Gastroesophageal sphincter (tissue), 4 donors: ENCODE data around the gene LAMTOR5. TPM values are rescaled to one million over a fixed set of nuclear protein-coding genes. Genes with fewer than 3 reads are reported as not detected.

Source experiments
- ATAC-seq: fragments of 150-250 bp; one replicate; pipeline ENCODE4 v1.9.1; 2016; ENCODE audit warnings: mild to moderate bottlenecking, moderate library complexity
- H3K27ac ChIP-seq, 4 donors: fragments of 200-600 bp; sonication (generic) in 3 of 4; 1 replicate in 3 of 4; 2 replicates in 1 of 4; pipeline ENCODE4 v1.5.1; 2016 to 2019
- H3K27me3 ChIP-seq: fragments of 200-600 bp; sonication (generic); one replicate; pipeline ENCODE4 v1.5.1; 2019
- H3K36me3 ChIP-seq, 2 donors: fragments of 200-600 bp; sonication (generic); one replicate each; pipeline ENCODE4 v1.5.1; 2019; ENCODE audit warnings: control low read depth in 1 of 2
- H3K4me1 ChIP-seq, 3 donors: fragments of 200-600 bp; sonication (generic); 1 replicate in 2 of 3; 2 replicates in 1 of 3; pipeline ENCODE4 v1.5.1; 2016 to 2019; ENCODE audit warnings: control low read depth in 2 of 3
- H3K4me3 ChIP-seq, 2 donors: fragments of 200-600 bp; sonication (generic); one replicate each; pipeline ENCODE4 v1.5.1; 2019; ENCODE audit warnings: mild to moderate bottlenecking in 1 of 2, moderate library complexity in 1 of 2
- H3K9me3 ChIP-seq, 3 donors: fragments of 200-600 bp; sonication (generic); one replicate each; pipeline ENCODE4 v1.5.1; 2017 to 2019; ENCODE audit warnings: control low read depth in 2 of 3
- EP300 ChIP-seq: sonication (generic); formaldehyde crosslinking; IDR thresholded peaks from one replicate; pipeline ENCODE4 v1.6.1; 2017; ENCODE audit warnings: antibody characterized with exemption, mild to moderate bottlenecking
- POLR2A ChIP-seq, 2 donors: fragments of 450-650 bp; IDR thresholded peaks; one replicate each; pipeline ENCODE4 v1.6.1; 2017; ENCODE audit warnings: antibody characterized with exemption in 2 of 2, mild to moderate bottlenecking in 2 of 2, moderate library complexity in 1 of 2
- POLR2AphosphoS5 ChIP-seq: sonication (generic); formaldehyde crosslinking; IDR thresholded peaks from one replicate; pipeline ENCODE4 v1.6.1; 2017; ENCODE audit warnings: antibody characterized with exemption
- WGBS, 2 donors: methylation state at CpG; one replicate each; pipeline ENCODE4 v1.1.5; 2018; ENCODE audit warnings: low coverage in 1 of 2; 5-methylcytosine and 5-hydroxymethylcytosine counted together
- total RNA-seq, 4 donors: library from RNA; depleted of rRNA; stranded (reverse); fragments of >200 nt; gene quantifications; one replicate each; pipeline ENCODE4 v1.1.0, GENCODE V29; 2016
- TF ChIP-seq, protein P1 (sequence below), 4 experiments: fragments of 200-600 bp in 2 of 4; fragments of 450-650 bp in 2 of 4; sonication (generic) in 1 of 4; IDR thresholded peaks; one replicate each; pipeline ENCODE4 v1.5.1; 2017 to 2019; ENCODE audit warnings: antibody characterized with exemption in 4 of 4, mild to moderate bottlenecking in 2 of 4, moderate library complexity in 2 of 4

The LAMTOR5 gene
- total RNA-seq, 4 donors from 2014 or later = 72.5 to 126 (median 101) TPM

DNA sequence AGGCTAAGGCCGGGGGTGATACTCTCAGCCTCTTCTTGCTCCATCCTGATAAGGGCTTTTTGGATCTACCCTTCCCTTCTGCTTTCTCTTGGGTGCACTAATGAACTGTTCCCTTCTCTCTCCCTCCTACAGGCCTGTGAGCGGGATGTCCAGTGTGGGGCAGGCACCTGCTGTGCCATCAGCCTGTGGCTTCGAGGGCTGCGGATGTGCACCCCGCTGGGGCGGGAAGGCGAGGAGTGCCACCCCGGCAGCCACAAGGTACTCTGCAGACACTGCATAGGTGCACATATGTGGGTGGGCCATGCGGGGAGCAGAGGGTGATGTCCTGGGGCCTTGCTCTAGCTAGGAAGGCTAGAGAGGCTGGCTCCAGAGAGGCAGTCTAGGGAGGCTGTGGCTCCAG is 46.3 kb upstream of the LAMTOR5 start:
- Histone ChIP-seq H3K27ac (no peak overlapping the region), H3K9me3 (no peaks in the 10 kb centered on the region), H3K27me3 (peaks cover 63% of the 10 kb centered on the region), H3K4me1 (no peaks in the 10 kb centered on the region), H3K4me3 (no peak overlapping the region), H3K36me3 (no peaks in the 10 kb centered on the region)
- no peak for ATAC-seq
- TF ChIP-seq POLR2A (IDR thresholded peaks at IDR 0.05) (no peak), EP300 (no peak), POLR2AphosphoS5 (no peak)
- TF ChIP-seq, protein P1, sequence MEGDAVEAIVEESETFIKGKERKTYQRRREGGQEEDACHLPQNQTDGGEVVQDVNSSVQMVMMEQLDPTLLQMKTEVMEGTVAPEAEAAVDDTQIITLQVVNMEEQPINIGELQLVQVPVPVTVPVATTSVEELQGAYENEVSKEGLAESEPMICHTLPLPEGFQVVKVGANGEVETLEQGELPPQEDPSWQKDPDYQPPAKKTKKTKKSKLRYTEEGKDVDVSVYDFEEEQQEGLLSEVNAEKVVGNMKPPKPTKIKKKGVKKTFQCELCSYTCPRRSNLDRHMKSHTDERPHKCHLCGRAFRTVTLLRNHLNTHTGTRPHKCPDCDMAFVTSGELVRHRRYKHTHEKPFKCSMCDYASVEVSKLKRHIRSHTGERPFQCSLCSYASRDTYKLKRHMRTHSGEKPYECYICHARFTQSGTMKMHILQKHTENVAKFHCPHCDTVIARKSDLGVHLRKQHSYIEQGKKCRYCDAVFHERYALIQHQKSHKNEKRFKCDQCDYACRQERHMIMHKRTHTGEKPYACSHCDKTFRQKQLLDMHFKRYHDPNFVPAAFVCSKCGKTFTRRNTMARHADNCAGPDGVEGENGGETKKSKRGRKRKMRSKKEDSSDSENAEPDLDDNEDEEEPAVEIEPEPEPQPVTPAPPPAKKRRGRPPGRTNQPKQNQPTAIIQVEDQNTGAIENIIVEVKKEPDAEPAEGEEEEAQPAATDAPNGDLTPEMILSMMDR (IDR thresholded peaks at IDR 0.05) = no peak
- 82% methylated on average over 1 of the region's 9 CpGs; no CpG with 5 or more reads in 1 of the 2 donors for WGBS, 2 donors

GRCh38 chr1:110452330-110452729 is 44.8 kb upstream of the LAMTOR5 start:
- ATAC-seq = no peak
- TF ChIP-seq POLR2A (IDR thresholded peaks at IDR 0.05) = no peak
- no peak for TF ChIP-seq POLR2AphosphoS5
- TF ChIP-seq, protein P1 (IDR thresholded peaks at IDR 0.05) = no peak
- no peak for TF ChIP-seq EP300
- no peaks in the 10 kb centered on the region for H3K36me3 ChIP-seq
- H3K27ac ChIP-seq = no peak overlapping the region
- WGBS, 2 donors = 58 to 66% methylated on average over 6 to 7 of the region's 7 CpGs
- no peaks in the 10 kb centered on the region for H3K9me3 ChIP-seq
- no peaks in the 10 kb centered on the region for H3K4me1 ChIP-seq
- no peak overlapping the region for H3K4me3 ChIP-seq
- peaks cover 65% of the 10 kb centered on the region for H3K27me3 ChIP-seq

- peaks cover 59% of the 10 kb centered on the region for H3K27me3 ChIP-seq
- WGBS, 2 donors = 54% methylated on average over 7 of the region's 8 CpGs; no CpG with 5 or more reads in 1 of the 2 donors
- no peak within 1 kb of the TSS for H3K4me3 ChIP-seq
- no peak within 1 kb of the TSS for H3K27ac ChIP-seq
- no peaks in the 10 kb centered on the region for H3K36me3 ChIP-seq
- H3K4me1 ChIP-seq = no peaks in the 10 kb centered on the region
- TF ChIP-seq, protein P1 (IDR thresholded peaks at IDR 0.05) = no peak
- TF ChIP-seq POLR2AphosphoS5 = no peak
- no peak for TF ChIP-seq EP300
- no peak for TF ChIP-seq POLR2A (IDR thresholded peaks at IDR 0.05)
- H3K9me3 ChIP-seq = no peaks in the 10 kb centered on the region
- no peak for ATAC-seq
Measured at GRCh38 chr1:110450929-110451328, 43.4 kb upstream of the LAMTOR5 start, which contains the start of gene PROK1. Gene PROK1 (plus strand): TSS chr1:110451149. CDS start chr1:110451217, 68 bp downstream.

GRCh38 chr1:110449661-110450651 is 42.5 kb upstream of the LAMTOR5 start:
- Histone ChIP-seq H3K4me1 (no peaks in the 10 kb centered on the region), H3K27me3 (peaks cover 59% of the 10 kb centered on the region), H3K4me3 (no peak overlapping the region), H3K36me3 (no peaks in the 10 kb centered on the region), H3K9me3 (no peaks in the 10 kb centered on the region), H3K27ac (no peak overlapping the region)
- no peak for ATAC-seq
- TF ChIP-seq POLR2A (IDR thresholded peaks at IDR 0.05) = no peak
- TF ChIP-seq EP300 = no peak
- no peak for TF ChIP-seq POLR2AphosphoS5
- TF ChIP-seq, protein P1 (IDR thresholded peaks at IDR 0.05) = no peak
- 37 to 54% methylated on average over 7 to 11 of the region's 12 CpGs for WGBS, 2 donors
